ENCODE measurements around the gene COIL.
"Not testable (repeated sequence)": the region's sequence is repeated elsewhere in the genome, so short reads cannot be mapped to it uniquely, and the experiment has no call there.

Gene COIL

GRCh38 chr17:56987283-56987834, 26.5 kb upstream of the COIL start:
- Mint-ChIP-seq H3K27ac (no peak overlapping the region), H3K36me3 (ENCODE audit: low read depth) (peaks cover 57% of the 10 kb centered on the region), H3K4me3 (no peak overlapping the region), H3K4me1 (ENCODE audit: low read depth) (no peaks in the 10 kb centered on the region), H3K27me3 (no peaks in the 10 kb centered on the region), H3K9me3 (no peaks in the 10 kb centered on the region)
- no peak for DNase-seq

- H3K4me1 Mint-ChIP-seq (ENCODE audit: low read depth), result no peaks in the 10 kb centered on the region
- no peak overlapping the region for H3K27ac Mint-ChIP-seq
- H3K9me3 Mint-ChIP-seq, result no peaks in the 10 kb centered on the region
- H3K27me3 Mint-ChIP-seq, result no peaks in the 10 kb centered on the region
- peaks cover 47% of the 10 kb centered on the region for H3K36me3 Mint-ChIP-seq (ENCODE audit: low read depth)
- H3K4me3 Mint-ChIP-seq, result no peak overlapping the region
- no peak for DNase-seq
Measured at GRCh38 chr17:56985371-56986162, 24.7 kb upstream of the COIL start.

DNA sequence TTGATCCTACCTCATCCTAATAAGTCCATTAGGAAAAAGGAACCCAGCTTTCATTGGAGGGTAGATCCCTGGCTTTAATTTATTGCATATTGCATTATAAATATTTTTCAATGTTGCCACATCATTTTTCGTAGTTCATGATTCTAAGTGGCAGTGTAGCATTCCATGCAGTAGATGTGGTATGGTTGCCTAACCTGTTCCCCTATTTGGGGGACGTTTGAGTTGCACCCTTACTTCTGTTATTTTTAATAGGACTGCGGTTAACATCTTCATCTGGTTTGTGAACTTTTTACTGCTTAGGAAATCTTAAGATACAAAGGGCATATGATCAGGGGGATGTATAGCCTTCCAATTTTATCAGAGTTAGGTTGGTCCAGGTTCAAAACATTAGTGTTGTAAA, 22.5 kb upstream of the COIL start:
- peaks cover 38% of the 10 kb centered on the region for H3K36me3 Mint-ChIP-seq (ENCODE audit: low read depth)
- no peak overlapping the region for H3K4me3 Mint-ChIP-seq
- H3K27me3 Mint-ChIP-seq, result no peaks in the 10 kb centered on the region
- H3K9me3 Mint-ChIP-seq, result no peaks in the 10 kb centered on the region
- peaks cover 10% of the 10 kb centered on the region for H3K4me1 Mint-ChIP-seq (ENCODE audit: low read depth)
- no peak for DNase-seq
- no peak overlapping the region for H3K27ac Mint-ChIP-seq

- Mint-ChIP-seq H3K4me1 (ENCODE audit: low read depth) (peaks cover 13% of the 10 kb centered on the region), H3K9me3 (no peaks in the 10 kb centered on the region), H3K27me3 (no peaks in the 10 kb centered on the region), H3K36me3 (ENCODE audit: low read depth) (peaks cover 32% of the 10 kb centered on the region), H3K4me3 (no peak overlapping the region), H3K27ac (no peak overlapping the region)
- DNase-seq, result no peak
Measured at GRCh38 chr17:56982312-56982711, 21.5 kb upstream of the COIL start.

DNA sequence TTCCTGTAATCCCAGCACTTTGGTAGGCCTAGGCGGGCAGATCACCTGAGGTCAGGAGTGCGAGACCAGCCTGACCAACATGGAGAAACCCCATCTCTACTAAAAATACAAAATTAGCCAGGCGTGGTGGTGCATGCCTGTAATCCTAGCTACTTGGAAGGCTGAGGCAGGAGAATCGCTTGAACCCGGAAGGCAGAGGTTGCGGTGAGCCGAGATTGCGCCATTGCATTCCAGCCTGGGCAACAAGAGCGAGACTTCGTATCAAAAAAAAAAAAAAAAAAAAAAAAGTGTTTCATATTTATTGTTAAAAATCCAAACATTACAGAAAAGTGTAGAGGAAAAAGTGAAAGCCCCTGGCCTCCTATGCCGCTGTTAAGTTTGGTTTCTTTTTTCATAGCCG, 19.7 kb upstream of the COIL start:
- H3K9me3 Mint-ChIP-seq, DNase-seq, H3K27ac Mint-ChIP-seq, H3K27me3 Mint-ChIP-seq, H3K4me3 Mint-ChIP-seq: not testable (repeated sequence)
- Mint-ChIP-seq H3K4me1 (ENCODE audit: low read depth) (peaks cover 17% of the 10 kb centered on the region), H3K36me3 (ENCODE audit: low read depth) (peaks cover 18% of the 10 kb centered on the region)

- H3K27me3 Mint-ChIP-seq, result peaks cover 6% of the 10 kb centered on the region
- peak overlapping the region; percentile 87 for H3K4me3 Mint-ChIP-seq
- H3K4me1 Mint-ChIP-seq (ENCODE audit: low read depth), result peaks cover 17% of the 10 kb centered on the region
- peak overlapping the region; percentile 88 for H3K27ac Mint-ChIP-seq
- peaks cover 5% of the 10 kb centered on the region for H3K36me3 Mint-ChIP-seq (ENCODE audit: low read depth)
- no peaks in the 10 kb centered on the region for H3K9me3 Mint-ChIP-seq
- no peak for DNase-seq
Measured at GRCh38 chr17:56979091-56979480, 18.2 kb upstream of the COIL start.

DNA sequence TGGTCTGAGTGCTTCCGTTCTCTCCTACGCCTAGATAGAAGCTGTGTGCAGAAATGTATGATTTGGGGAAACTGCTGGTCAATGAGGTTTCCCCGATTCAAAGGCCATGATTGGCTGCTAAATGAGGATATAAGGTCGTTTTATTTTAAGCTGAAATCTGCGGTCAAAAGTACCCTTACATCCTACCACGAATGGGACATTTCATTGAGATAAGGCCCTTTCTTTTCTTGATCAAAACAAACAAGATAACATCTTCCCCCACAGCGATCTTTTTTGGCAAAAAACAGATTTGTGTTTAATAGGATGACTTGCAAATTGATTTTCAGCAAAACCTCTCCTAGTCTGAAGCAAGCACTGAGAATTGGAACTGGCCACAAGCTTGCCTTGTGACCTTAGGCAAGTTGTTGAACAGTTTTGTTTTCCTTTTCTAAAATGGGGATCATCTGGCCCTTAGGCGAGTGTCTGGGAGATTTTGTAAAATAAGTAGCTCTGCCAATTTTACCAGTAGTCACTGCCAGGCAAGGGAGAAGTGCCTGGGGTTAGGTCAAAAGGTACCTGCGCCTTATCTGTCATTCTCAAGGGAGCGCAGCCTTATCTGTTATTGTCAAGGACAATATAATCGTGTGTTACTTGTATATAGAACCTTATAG, 17.7 kb upstream of the COIL start:
- Mint-ChIP-seq H3K27ac (peak overlapping the region; percentile 88), H3K27me3 (peaks cover 6% of the 10 kb centered on the region), H3K4me1 (ENCODE audit: low read depth) (peaks cover 17% of the 10 kb centered on the region), H3K4me3 (peak overlapping the region; percentile 87), H3K36me3 (ENCODE audit: low read depth) (peaks cover 5% of the 10 kb centered on the region), H3K9me3 (no peaks in the 10 kb centered on the region)
- no peak for DNase-seq

DNA sequence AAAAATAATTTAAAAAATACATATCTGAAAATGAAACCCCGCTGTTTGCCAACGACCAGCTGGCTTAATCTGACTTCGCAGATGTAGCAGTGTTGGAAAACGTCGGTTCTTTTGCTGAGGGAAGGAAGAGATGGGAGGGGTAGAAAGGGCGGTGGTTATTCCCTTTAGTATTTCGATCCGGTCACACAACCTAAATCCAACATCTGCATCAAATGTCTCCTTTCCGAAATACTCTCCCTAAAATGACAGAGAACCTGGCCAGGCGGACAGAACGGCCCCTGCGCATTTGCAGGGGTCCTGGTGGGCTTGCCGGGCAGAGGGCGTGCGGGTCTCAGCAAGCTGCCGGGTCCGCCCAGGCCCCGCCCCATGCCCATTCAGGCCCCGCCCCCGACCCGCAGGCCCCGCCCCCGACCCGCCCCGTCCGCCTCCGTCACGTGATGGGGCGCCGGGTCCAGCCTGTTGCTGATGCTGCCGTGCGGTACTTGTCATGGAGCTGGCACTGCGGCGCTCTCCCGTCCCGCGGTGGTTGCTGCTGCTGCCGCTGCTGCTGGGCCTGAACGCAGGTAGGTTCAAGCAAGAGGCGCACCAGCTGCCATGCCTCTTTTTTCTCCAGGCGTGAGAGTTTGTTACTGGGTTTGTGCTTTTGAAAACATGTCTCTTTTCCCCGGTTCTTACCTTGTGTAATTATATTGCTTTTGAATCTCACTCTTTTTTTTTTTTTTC, 17.0 kb upstream of the COIL start, which contains the start of gene SCPEP1:
Gene SCPEP1, plus strand, starts transcription at position 459 of the 723 bp plus-strand sequence. Its CDS starts 29 bp downstream, at position 488.
- H3K9me3 Mint-ChIP-seq, result no peaks in the 10 kb centered on the region
- DNase-seq, result peak; percentile 93
- H3K27ac Mint-ChIP-seq, result peak within 1 kb of the TSS; percentile 88
- H3K36me3 Mint-ChIP-seq (ENCODE audit: low read depth), result peaks cover 5% of the 10 kb centered on the region
- H3K4me1 Mint-ChIP-seq (ENCODE audit: low read depth), result peaks cover 17% of the 10 kb centered on the region
- H3K27me3 Mint-ChIP-seq, result peaks cover 6% of the 10 kb centered on the region
- peak within 1 kb of the TSS; percentile 87 for H3K4me3 Mint-ChIP-seq

DNA sequence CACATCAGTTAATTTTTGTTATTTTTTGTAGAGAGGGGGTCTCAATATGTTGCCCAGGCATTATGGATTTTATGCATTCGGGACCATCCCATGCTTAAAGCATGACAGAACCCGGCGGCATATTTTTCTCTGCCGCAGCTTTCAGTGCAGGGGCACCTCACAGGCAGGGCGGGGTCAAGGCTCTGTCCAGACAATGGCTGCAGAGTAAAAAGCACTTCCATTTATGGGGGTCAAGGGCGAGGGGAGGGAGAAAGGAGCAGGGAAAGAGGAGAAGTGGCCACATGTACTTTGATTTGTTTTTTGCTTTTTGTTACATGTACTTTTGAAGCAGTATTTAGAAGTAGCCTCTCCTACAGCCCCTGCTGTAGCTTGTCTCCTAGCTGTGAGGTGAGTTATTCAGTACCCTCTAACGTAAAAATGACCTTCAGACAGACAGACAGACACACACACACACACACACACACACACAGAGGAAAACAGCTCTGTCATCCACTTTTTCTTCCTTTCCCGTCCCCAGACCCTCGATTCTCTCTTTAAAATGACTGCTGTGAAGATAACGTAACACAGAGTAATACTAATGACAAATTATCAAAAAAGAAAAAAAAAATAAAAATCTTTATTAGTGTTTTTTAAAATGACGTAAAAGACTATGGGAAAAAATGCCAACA, 16.2 kb upstream of the COIL start:
- H3K4me3 Mint-ChIP-seq, result peak overlapping the region; percentile 61
- peaks cover 5% of the 10 kb centered on the region for H3K36me3 Mint-ChIP-seq (ENCODE audit: low read depth)
- peaks cover 6% of the 10 kb centered on the region for H3K27me3 Mint-ChIP-seq
- no peak for DNase-seq
- no peaks in the 10 kb centered on the region for H3K9me3 Mint-ChIP-seq
- H3K27ac Mint-ChIP-seq, result no peak overlapping the region
- peaks cover 17% of the 10 kb centered on the region for H3K4me1 Mint-ChIP-seq (ENCODE audit: low read depth)

DNA sequence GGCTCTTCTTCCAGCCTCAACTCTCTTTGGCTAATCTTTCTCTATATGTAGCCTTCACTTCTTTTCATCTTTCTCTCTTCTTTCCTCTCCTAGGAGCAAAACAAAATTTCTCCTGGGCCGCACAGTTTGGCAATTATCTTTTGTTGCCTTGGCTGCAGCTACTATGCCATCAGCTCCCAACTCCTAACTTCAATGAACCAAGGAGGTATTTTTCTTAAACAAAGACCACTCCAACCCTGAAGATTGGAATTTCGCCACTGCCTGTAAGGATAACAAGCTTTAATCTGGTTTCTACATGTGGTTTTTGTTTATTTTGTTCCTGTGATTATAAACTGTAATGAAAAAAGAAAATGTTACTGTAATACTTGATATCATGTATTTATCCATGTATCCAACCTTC, 14.8 kb upstream of the COIL start:
- no peak overlapping the region for H3K27ac Mint-ChIP-seq
- H3K36me3 Mint-ChIP-seq (ENCODE audit: low read depth), result peaks cover 5% of the 10 kb centered on the region
- H3K9me3 Mint-ChIP-seq, result no peaks in the 10 kb centered on the region
- no peak for DNase-seq
- H3K4me1 Mint-ChIP-seq (ENCODE audit: low read depth), result peaks cover 17% of the 10 kb centered on the region
- H3K27me3 Mint-ChIP-seq, result peaks cover 6% of the 10 kb centered on the region
- H3K4me3 Mint-ChIP-seq, result no peak overlapping the region

- DNase-seq, result no peak
- H3K27me3 Mint-ChIP-seq, result peaks cover 6% of the 10 kb centered on the region
Measured at GRCh38 chr17:56974055-56974454, 13.2 kb upstream of the COIL start.

GRCh38 chr17:56973520-56973919, 12.7 kb upstream of the COIL start:
- no peaks in the 10 kb centered on the region for H3K9me3 Mint-ChIP-seq
- peaks cover 5% of the 10 kb centered on the region for H3K36me3 Mint-ChIP-seq (ENCODE audit: low read depth)
- H3K27me3 Mint-ChIP-seq, result peaks cover 6% of the 10 kb centered on the region
- no peak for DNase-seq
- no peak overlapping the region for H3K4me3 Mint-ChIP-seq
- no peak overlapping the region for H3K27ac Mint-ChIP-seq
- peaks cover 9% of the 10 kb centered on the region for H3K4me1 Mint-ChIP-seq (ENCODE audit: low read depth)

More at GRCh38 chr17:56974055-56974454, 13.2 kb upstream of the COIL start:
- Mint-ChIP-seq H3K4me3 (no peak overlapping the region), H3K36me3 (ENCODE audit: low read depth) (peaks cover 5% of the 10 kb centered on the region), H3K4me1 (ENCODE audit: low read depth) (peaks cover 14% of the 10 kb centered on the region), H3K27ac (no peak overlapping the region), H3K9me3 (no peaks in the 10 kb centered on the region)

DNA sequence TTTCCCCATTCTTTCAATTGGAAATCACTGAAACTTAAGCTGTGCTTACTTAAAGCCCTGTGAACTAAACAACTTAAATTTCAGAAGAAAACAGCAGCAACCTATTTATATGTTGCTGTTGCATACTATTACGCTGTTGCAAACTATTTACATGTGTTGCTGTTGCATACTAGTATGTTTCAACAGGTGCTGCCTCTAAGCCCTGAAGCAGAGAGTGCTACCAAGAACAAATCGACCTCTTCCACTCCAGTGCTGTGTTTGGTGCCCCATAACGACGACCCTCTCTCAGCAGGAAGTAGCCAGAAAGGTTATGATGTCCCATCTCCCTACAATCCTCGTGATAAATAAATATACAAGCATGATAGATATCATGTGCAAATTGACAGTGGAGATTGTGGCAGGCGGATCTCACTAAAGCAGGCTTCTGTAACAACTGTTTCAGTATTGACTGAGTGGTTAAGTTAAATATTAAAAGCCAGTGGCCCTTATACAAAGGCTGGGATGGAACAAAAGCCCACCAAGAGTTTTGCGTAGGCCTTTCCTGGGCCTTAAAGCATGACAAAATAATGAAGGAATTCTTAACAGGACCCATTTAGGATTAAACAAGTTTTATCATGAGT, 11.4 kb upstream of the COIL start:
- Mint-ChIP-seq H3K27ac (no peak overlapping the region), H3K27me3 (peaks cover 6% of the 10 kb centered on the region), H3K4me1 (ENCODE audit: low read depth) (peaks cover 3% of the 10 kb centered on the region), H3K4me3 (no peak overlapping the region), H3K9me3 (no peaks in the 10 kb centered on the region), H3K36me3 (ENCODE audit: low read depth) (no peaks in the 10 kb centered on the region)
- no peak for DNase-seq

GRCh38 chr17:56970974-56971373, 10.1 kb upstream of the COIL start:
- Mint-ChIP-seq H3K27ac (no peak overlapping the region), H3K36me3 (ENCODE audit: low read depth) (no peaks in the 10 kb centered on the region), H3K4me3 (no peak overlapping the region), H3K4me1 (ENCODE audit: low read depth) (no peaks in the 10 kb centered on the region), H3K9me3 (no peaks in the 10 kb centered on the region), H3K27me3 (peaks cover 4% of the 10 kb centered on the region)
- DNase-seq, result no peak

Measured in activated T-cell treated with anti-CD3 and anti-CD28 coated beads, Interleukin-2, amount 50 U/mL, for 24 hours (primary cell).